Astrocyte of the spinal cord (primary cell): ENCODE results near the gene CALY.

ENCODE experiments used
- DNase-seq: peaks from one replicate; pipeline ENCODE4 v3.0.0; 2011; ENCODE audit warnings: low read depth, low spot score
- H3K4me3 ChIP-seq: 2 replicates; pipeline ENCODE4 v1.5.1; 2011; ENCODE audit warnings: low read depth, mild to moderate bottlenecking, low read length, moderate library complexity
- in situ Hi-C: cut with HindIII; loops from 2 replicates; pipeline ENCODE4 v1.10.0; 2017; ENCODE audit warnings: low sequenced_read_pairs
- TF ChIP-seq, protein P1 (sequence below): IDR thresholded peaks from 2 replicates; pipeline ENCODE4 v1.5.1; 2012; ENCODE audit warnings: low read depth, mild to moderate bottlenecking, low read length, inconsistent platforms

The CALY gene

DNA sequence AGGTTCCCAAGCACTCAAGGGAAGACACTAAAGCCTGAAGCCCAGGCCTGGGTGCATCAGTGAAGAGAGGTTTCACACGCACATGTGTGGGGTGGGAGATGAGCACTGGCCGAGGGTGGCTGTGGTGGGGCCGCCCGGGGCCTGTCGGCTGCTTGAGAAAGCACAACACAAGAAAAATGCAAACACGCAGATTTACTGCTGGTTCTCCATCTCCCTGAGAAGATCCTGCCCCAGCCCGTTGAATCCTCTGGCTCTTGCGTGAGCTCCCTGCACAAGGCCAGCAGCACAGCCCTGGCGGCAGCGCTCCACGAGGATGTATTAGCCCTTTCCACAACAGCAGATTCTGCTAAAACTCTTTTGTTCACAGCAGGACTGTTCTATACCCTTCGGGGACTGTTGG is 21.8 kb downstream of the CALY start:
- TF ChIP-seq, protein P1, sequence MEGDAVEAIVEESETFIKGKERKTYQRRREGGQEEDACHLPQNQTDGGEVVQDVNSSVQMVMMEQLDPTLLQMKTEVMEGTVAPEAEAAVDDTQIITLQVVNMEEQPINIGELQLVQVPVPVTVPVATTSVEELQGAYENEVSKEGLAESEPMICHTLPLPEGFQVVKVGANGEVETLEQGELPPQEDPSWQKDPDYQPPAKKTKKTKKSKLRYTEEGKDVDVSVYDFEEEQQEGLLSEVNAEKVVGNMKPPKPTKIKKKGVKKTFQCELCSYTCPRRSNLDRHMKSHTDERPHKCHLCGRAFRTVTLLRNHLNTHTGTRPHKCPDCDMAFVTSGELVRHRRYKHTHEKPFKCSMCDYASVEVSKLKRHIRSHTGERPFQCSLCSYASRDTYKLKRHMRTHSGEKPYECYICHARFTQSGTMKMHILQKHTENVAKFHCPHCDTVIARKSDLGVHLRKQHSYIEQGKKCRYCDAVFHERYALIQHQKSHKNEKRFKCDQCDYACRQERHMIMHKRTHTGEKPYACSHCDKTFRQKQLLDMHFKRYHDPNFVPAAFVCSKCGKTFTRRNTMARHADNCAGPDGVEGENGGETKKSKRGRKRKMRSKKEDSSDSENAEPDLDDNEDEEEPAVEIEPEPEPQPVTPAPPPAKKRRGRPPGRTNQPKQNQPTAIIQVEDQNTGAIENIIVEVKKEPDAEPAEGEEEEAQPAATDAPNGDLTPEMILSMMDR: no peak
- in situ Hi-C loops: no loop called here

DNA sequence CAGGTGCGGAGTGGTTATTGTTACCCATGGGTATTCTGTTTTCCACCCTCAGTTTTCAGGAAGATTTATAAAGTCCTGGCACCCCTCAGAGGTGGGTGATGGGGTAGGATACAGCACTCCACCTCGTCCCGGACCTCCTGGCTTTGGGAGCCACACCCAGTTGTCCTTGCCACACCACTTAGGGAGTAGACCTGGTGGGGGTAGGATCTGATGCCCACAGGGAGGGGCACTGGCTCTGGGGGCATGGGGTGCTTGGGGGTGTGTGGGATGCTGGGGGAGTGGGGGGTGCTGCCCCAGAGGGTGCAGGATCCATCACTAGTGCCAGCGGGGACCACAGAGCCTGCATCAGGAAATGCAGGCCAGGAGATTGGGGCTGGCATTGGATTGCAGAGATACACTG is 23.5 kb downstream of the CALY start:
- DNase-seq: no peak
- no peak overlapping the region for H3K4me3 ChIP-seq
- in situ Hi-C loops: no loop called here
- TF ChIP-seq, protein P1: no peak

More for the DNA sequence above, 21.8 kb downstream of the CALY start:
- no peak overlapping the region for H3K4me3 ChIP-seq
- DNase-seq: no peak

DNA sequence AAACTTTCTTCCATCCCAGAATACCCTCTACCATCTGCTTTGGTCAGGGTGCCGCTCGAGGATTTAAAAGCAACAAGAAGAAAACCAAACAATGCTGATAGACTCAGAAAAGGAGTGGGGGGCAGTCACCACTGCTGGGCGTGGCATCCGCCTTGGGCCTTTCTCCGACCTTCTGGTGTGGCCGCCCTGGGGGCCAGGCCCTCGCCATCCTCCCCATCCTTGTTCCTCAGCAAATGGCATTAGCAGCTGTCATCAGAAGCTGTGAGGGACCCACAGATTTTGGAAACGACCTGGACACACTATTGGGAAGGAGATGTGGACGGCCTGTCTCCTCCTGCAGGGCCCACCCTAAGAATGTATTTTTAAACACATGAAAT is 23.9 kb downstream of the CALY start:
- in situ Hi-C loops: no loop called here
- DNase-seq: no peak
- no peak overlapping the region for H3K4me3 ChIP-seq
- TF ChIP-seq, protein P1: no peak

DNA sequence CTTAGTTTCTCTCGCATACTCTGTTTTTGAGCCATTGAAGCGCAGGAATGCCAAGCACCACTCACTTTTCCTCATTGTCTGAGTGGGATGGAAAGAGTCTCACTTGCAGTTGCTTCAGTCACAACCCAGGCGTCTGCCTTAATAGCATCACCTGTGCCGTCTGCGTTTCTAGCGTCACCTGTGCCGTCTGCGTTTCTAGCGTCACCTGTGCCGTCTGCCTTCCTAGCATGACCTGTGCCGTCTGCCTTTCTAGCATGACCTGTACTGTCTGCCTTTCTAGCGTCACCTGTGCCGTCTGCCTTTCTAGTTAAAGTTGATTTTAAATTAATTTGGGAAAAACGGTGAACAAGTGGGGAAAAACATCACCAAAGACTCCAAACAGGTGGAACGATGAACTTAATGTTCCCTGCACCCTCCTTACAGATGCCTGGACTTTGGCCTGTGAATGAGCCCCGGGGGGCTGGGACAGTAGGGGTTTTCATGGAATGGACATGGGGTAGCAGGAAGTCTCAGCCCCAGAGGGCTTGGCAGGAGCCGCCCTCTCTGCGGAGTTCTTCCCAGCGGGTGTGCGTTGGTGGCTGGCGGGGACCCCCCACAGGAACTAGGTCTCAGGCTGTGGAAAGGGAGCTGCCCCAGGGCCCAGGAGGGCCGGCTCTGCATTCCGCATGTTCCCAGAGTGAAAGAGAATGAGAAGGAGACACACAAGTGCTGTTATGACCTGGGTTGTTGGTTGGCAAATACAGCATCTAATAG is 24.5 kb downstream of the CALY start:
- in situ Hi-C loops: no loop called here
- no peak overlapping the region for H3K4me3 ChIP-seq
- TF ChIP-seq, protein P1: no peak
- no peak for DNase-seq

DNA sequence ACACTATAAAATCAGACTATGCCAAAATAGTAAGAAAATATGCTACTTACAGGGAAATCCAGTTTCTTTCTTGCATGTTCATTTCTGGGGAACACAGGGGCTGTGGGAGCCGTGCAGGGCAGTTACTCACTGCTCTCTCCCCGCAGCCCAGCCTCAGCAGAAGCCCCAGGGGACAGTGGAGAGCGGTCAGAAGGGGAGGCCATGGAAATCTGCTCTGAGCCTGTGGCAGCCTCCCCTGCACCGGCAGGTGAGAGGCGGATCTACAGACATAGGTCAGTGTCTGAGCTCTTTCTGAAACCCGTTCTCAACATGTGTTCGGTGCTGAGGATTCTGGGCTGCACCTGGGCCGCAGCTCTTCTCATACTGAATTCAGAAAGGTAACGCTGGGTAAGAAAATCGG is 25.1 kb downstream of the CALY start:
- in situ Hi-C loops: no loop called here
- DNase-seq: no peak

DNA sequence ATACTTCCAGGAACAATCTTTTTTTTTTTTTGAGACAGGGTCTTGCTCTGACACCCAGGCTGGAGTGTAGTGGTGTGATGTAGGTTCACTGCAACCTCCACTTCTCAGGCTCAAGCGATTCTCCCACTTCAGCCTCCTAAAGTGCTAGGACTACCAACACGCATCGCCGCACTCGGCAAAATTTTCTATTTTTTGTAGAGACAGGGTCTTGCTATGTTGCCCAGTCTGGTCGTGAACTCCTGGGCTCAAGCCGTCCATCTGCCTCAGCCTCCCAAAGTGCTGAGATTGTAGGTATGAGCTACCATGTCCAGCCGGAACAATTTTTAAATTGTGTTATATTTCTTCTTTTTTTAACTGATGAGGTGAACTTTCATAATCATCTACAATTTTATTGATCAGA is 25.9 kb downstream of the CALY start:
- no peak for DNase-seq
- TF ChIP-seq, protein P1: no peak
- H3K4me3 ChIP-seq: no peak overlapping the region
- in situ Hi-C loops: no loop called here

More for the DNA sequence above, 25.1 kb downstream of the CALY start:
- H3K4me3 ChIP-seq: no peak overlapping the region
- TF ChIP-seq, protein P1: no peak
